Activated T-helper 2 cell treated with anti-CD3 and anti-CD28 coated beads, Interferon-gamma antibody, Interleukin-2, Interleukin-4, amounts not matched to agents 10 μg/mL and 5 μg/mL and 100 μg/mL, durations not matched to agents 14 hours and 24 hours and 36 hours (primary cell): ENCODE measurements around the gene SLC17A9. TPM values are rescaled to one million over a fixed set of nuclear protein-coding genes. Genes with fewer than 3 reads are reported as not detected.

Source experiments
- DNase-seq: peaks from one replicate; pipeline ENCODE4 v3.0.0; 2021; ENCODE audit warnings: low spot score
- H3K27ac Mint-ChIP-seq: one replicate; pipeline ENCODE4 v1.8.0; 2021; ENCODE audit warnings: mixed read lengths
- H3K27me3 Mint-ChIP-seq: one replicate; pipeline ENCODE4 v1.8.0; 2021; ENCODE audit warnings: low read depth, mixed read lengths
- H3K36me3 Mint-ChIP-seq: one replicate; pipeline ENCODE4 v1.8.0; 2021; ENCODE audit warnings: low read depth, mixed read lengths
- H3K4me1 Mint-ChIP-seq: one replicate; pipeline ENCODE4 v1.8.0; 2021; ENCODE audit warnings: low read depth, mixed read lengths
- H3K4me3 Mint-ChIP-seq: one replicate; pipeline ENCODE4 v1.8.0; 2021; ENCODE audit warnings: low read depth, mild to moderate bottlenecking, moderate library complexity, mixed read lengths
- H3K9me3 Mint-ChIP-seq: one replicate; pipeline ENCODE4 v1.8.0; 2021; ENCODE audit warnings: mixed read lengths
- intact Hi-C: fragments of 100-400 bp; cut with micrococcal nuclease; formaldehyde crosslinking; loops from one replicate; pipeline ENCODE4 v1.15.1; 2023
- total RNA-seq: library from RNA; stranded (reverse); gene quantifications from 2 replicates; pipeline ENCODE4 v1.2.3, GENCODE V29; 2022

Gene SLC17A9
- total RNA-seq, 1 donor from 2014 or later, result 21.4 TPM

- H3K4me3 Mint-ChIP-seq, result no peak overlapping the region
- H3K36me3 Mint-ChIP-seq, result no peaks in the 10 kb centered on the region
- H3K27ac Mint-ChIP-seq, result no peak overlapping the region
- H3K27me3 Mint-ChIP-seq, result no peaks in the 10 kb centered on the region
- H3K9me3 Mint-ChIP-seq, result no peaks in the 10 kb centered on the region
- no peak for DNase-seq
- intact Hi-C loops, result no loop called here
- no peaks in the 10 kb centered on the region for H3K4me1 Mint-ChIP-seq
Measured at GRCh38 chr20:62964700-62965099, 12.2 kb downstream of the SLC17A9 start.

- H3K4me1 Mint-ChIP-seq, result no peaks in the 10 kb centered on the region
- no peak overlapping the region for H3K4me3 Mint-ChIP-seq
- H3K27ac Mint-ChIP-seq, result no peak overlapping the region
- no peaks in the 10 kb centered on the region for H3K36me3 Mint-ChIP-seq
- peaks cover 1% of the 10 kb centered on the region for H3K27me3 Mint-ChIP-seq
- intact Hi-C loops, result no loop called here
- DNase-seq, result no peak
- H3K9me3 Mint-ChIP-seq, result no peaks in the 10 kb centered on the region
Measured at GRCh38 chr20:62965363-62965771, 12.9 kb downstream of the SLC17A9 start.

- H3K4me3 Mint-ChIP-seq, result no peak overlapping the region
- H3K36me3 Mint-ChIP-seq, result no peaks in the 10 kb centered on the region
- no peak overlapping the region for H3K27ac Mint-ChIP-seq
- H3K4me1 Mint-ChIP-seq, result peaks cover 2% of the 10 kb centered on the region
- H3K9me3 Mint-ChIP-seq, result no peaks in the 10 kb centered on the region
- peaks cover 4% of the 10 kb centered on the region for H3K27me3 Mint-ChIP-seq
- no peak for DNase-seq
- intact Hi-C loops, result no loop called here
Measured at GRCh38 chr20:62966212-62967148, 14.0 kb downstream of the SLC17A9 start.

GRCh38 chr20:62967149-62967501 is 14.6 kb downstream of the SLC17A9 start:
- no peak overlapping the region for H3K27ac Mint-ChIP-seq
- no peaks in the 10 kb centered on the region for H3K9me3 Mint-ChIP-seq
- peaks cover 9% of the 10 kb centered on the region for H3K4me1 Mint-ChIP-seq
- H3K27me3 Mint-ChIP-seq, result peaks cover 11% of the 10 kb centered on the region
- H3K36me3 Mint-ChIP-seq, result no peaks in the 10 kb centered on the region
- intact Hi-C loops, result no loop called here
- no peak overlapping the region for H3K4me3 Mint-ChIP-seq
- DNase-seq, result no peak

GRCh38 chr20:62967628-62968351 is 15.3 kb downstream of the SLC17A9 start:
- no peak for DNase-seq
- Mint-ChIP-seq H3K9me3 (no peaks in the 10 kb centered on the region), H3K4me1 (peaks cover 13% of the 10 kb centered on the region), H3K27ac (no peak overlapping the region), H3K36me3 (no peaks in the 10 kb centered on the region), H3K4me3 (no peak overlapping the region), H3K27me3 (peaks cover 14% of the 10 kb centered on the region)
- intact Hi-C loops, result no loop called here

- intact Hi-C loops, result no loop called here
- H3K9me3 Mint-ChIP-seq, result no peaks in the 10 kb centered on the region
- peaks cover 13% of the 10 kb centered on the region for H3K4me1 Mint-ChIP-seq
- H3K27ac Mint-ChIP-seq, result no peak overlapping the region
- H3K27me3 Mint-ChIP-seq, result peaks cover 17% of the 10 kb centered on the region
- no peaks in the 10 kb centered on the region for H3K36me3 Mint-ChIP-seq
- no peak for DNase-seq
- no peak overlapping the region for H3K4me3 Mint-ChIP-seq
Measured at GRCh38 chr20:62968378-62969178, 16.1 kb downstream of the SLC17A9 start.

GRCh38 chr20:62969179-62969760 is 16.8 kb downstream of the SLC17A9 start:
- Mint-ChIP-seq H3K27ac (no peak overlapping the region), H3K4me3 (no peak overlapping the region), H3K4me1 (peaks cover 13% of the 10 kb centered on the region), H3K27me3 (peaks cover 22% of the 10 kb centered on the region), H3K9me3 (no peaks in the 10 kb centered on the region), H3K36me3 (no peaks in the 10 kb centered on the region)
- intact Hi-C loops, result no loop called here
- DNase-seq, result no peak

- peaks cover 28% of the 10 kb centered on the region for H3K27me3 Mint-ChIP-seq
- H3K4me3 Mint-ChIP-seq, result no peak overlapping the region
- no peaks in the 10 kb centered on the region for H3K9me3 Mint-ChIP-seq
- H3K4me1 Mint-ChIP-seq, result peaks cover 13% of the 10 kb centered on the region
- intact Hi-C loops, result no loop called here
- H3K36me3 Mint-ChIP-seq, result no peaks in the 10 kb centered on the region
- H3K27ac Mint-ChIP-seq, result no peak overlapping the region
- no peak for DNase-seq
Measured at GRCh38 chr20:62969939-62970306, 17.4 kb downstream of the SLC17A9 start.

- peaks cover 29% of the 10 kb centered on the region for H3K27me3 Mint-ChIP-seq
- no peaks in the 10 kb centered on the region for H3K36me3 Mint-ChIP-seq
- H3K4me3 Mint-ChIP-seq, result no peak overlapping the region
- peaks cover 13% of the 10 kb centered on the region for H3K4me1 Mint-ChIP-seq
- no peak overlapping the region for H3K27ac Mint-ChIP-seq
- no peak for DNase-seq
- no peaks in the 10 kb centered on the region for H3K9me3 Mint-ChIP-seq
- intact Hi-C loops, result no loop called here
Measured at GRCh38 chr20:62970307-62971210, 18.1 kb downstream of the SLC17A9 start.

- Mint-ChIP-seq H3K4me1 (peaks cover 13% of the 10 kb centered on the region), H3K4me3 (no peak overlapping the region), H3K9me3 (no peaks in the 10 kb centered on the region), H3K27me3 (peaks cover 32% of the 10 kb centered on the region), H3K27ac (no peak overlapping the region), H3K36me3 (no peaks in the 10 kb centered on the region)
- intact Hi-C loops, result no loop called here
- DNase-seq, result no peak
Measured at GRCh38 chr20:62971211-62971949, 18.9 kb downstream of the SLC17A9 start.
